ENCODE measurements around the gene CA5B. TPM values are rescaled to one million over a fixed set of nuclear protein-coding genes. Genes with fewer than 3 reads are reported as not detected.

Gene CA5B
- total RNA-seq, 3 donors from 2014 or later = 3.7 to 5.4 (median 5.2) TPM

- Mint-ChIP-seq H3K4me1 (ENCODE audit: low read depth) (peaks cover 39% of the 10 kb centered on the region), H3K4me3 (no peak overlapping the region), H3K9me3 (no peaks in the 10 kb centered on the region), H3K27me3 (ENCODE audit: low read depth) (no peaks in the 10 kb centered on the region), H3K36me3 (ENCODE audit: insufficient read depth) (peaks cover 3% of the 10 kb centered on the region)
- ATAC-seq = peak; percentile 55 to 73
- peak; percentile 27 for DNase-seq
Measured at GRCh38 chrX:15761564-15762191, 23.6 kb downstream of the CA5B start.

DNA sequence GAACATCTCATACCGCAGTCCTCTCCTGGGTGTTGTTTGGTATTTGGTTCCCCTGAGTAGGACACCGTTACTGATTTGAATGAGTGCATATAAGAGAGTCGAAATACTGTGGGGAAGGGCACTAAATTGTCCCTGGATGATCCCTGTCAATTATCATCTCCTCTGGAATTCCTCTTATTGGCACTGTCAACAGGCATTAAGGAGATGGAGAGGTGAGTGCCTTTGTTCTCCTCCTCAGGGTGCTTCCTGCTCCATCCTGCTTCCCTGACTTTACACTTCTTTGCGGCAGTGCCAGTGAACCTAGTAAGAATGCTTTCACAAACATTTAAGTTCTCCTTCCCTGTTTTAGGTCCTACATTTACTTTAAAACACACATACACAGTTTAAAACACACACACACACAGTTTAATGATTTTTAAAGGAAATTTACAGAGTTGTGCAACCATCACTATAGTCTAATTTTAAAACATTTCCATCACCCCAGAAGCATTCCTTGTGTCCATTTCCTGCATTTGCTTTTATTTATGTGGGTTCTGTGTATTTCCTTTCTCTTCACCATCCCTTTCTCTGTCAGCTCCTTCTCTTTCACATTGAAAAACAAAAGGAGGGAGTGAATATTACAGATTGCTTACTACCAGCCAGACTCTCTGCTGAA is 31.4 kb downstream of the CA5B start:
- Mint-ChIP-seq H3K36me3 (ENCODE audit: insufficient read depth) (peaks cover 12% of the 10 kb centered on the region), H3K27me3 (ENCODE audit: low read depth) (no peaks in the 10 kb centered on the region)

DNA sequence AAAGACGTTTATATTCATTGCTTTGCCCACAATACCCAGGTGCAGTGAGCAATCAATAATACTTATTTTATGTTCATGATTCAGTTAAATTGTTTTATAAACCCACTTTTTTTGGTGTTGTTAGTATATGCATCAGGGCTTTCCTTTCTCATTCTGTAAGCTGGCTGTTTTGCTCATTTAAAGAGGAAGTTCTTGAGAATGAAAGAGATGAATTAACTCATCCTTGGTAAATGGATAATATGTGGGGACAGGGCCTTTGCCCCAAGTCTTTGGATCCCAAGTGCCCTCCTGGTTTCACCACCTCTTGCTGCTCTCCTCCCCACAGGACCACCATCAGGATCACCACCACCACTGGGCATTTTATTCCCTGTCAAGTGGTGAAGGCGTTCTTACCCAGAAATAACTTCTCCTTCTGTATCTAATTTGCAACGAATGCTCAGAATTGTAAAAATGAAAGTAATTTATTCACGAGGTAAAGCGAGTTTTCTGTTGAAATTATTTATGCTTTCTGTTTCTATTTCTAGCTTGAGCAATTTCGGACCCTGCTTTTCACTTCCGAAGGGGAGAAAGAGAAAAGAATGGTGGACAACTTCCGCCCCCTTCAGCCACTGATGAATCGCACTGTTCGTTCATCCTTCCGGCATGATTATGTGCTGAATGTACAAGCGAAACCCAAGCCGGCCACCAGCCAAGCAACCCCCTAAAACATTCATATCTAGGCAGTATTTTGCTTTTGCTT is 44.1 kb downstream of the CA5B start:
- H3K4me1 Mint-ChIP-seq (ENCODE audit: low read depth) = peaks cover 6% of the 10 kb centered on the region
- no peaks in the 10 kb centered on the region for H3K27me3 Mint-ChIP-seq (ENCODE audit: low read depth)
- DNase-seq (no peak), ATAC-seq (peak in 1 of 2 donors; percentile 70)
- no peaks in the 10 kb centered on the region for H3K9me3 Mint-ChIP-seq
- H3K4me3 Mint-ChIP-seq = peak overlapping the region; percentile 81
- peaks cover 12% of the 10 kb centered on the region for H3K36me3 Mint-ChIP-seq (ENCODE audit: insufficient read depth)

More for the DNA sequence above, 31.4 kb downstream of the CA5B start:
- peaks cover 14% of the 10 kb centered on the region for H3K4me1 Mint-ChIP-seq (ENCODE audit: low read depth)
- no peaks in the 10 kb centered on the region for H3K9me3 Mint-ChIP-seq
- ATAC-seq (no peak), DNase-seq (no peak)
- no peak overlapping the region for H3K4me3 Mint-ChIP-seq

DNA sequence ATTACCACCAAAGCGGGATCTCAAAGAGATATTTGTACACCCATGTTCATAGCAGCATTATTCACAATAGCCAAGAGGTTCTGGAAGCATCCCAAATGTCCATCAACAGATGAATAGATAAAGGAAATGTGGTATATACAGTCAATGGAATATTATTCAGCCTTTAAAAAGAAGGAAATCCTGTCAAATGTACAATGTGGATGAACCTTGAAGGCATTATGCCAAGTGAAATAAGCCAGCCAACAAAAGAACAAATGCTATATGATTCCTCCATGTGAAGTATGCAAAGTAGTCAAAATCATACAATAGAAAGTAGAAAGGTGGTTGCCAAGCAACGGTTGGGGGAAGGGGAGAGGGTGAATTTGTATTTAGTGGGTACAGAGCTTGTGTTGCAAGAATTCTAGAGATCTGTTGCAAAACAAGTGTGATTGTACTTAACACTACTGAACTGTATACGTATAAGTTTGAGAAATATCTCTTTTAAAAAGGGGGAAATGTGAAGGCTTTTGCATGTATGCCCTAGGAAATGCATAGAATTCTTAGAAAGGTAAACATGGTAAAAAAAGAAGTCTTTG is 47.2 kb downstream of the CA5B start:
- DNase-seq (no peak), ATAC-seq (no peak)
- Mint-ChIP-seq H3K36me3 (ENCODE audit: insufficient read depth) (peaks cover 12% of the 10 kb centered on the region), H3K9me3 (no peaks in the 10 kb centered on the region), H3K4me1 (ENCODE audit: low read depth) (peaks cover 5% of the 10 kb centered on the region), H3K27me3 (ENCODE audit: low read depth) (no peaks in the 10 kb centered on the region), H3K4me3 (no peak overlapping the region)

DNA sequence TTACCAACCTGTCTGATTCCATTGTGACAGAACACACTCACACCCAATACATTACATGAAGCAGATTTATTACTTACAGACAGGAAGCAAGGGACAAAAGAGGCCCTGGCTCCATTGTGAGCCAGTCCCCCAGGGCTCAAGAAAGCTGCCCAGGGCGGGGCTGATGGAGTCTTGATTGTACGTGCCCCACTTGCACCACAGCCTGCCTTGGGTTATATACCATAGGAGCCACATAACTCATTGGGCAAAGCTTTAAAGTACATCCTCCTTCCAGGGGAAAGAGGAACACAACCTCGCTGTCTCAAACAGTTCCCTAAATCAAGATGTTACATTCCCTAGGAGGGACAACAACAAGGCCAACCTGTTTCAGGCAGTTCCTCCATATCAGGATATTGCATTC is 48.8 kb downstream of the CA5B start:
- Mint-ChIP-seq H3K9me3 (no peaks in the 10 kb centered on the region), H3K36me3 (ENCODE audit: insufficient read depth) (peaks cover 12% of the 10 kb centered on the region), H3K4me3 (no peak overlapping the region), H3K4me1 (ENCODE audit: low read depth) (peaks cover 5% of the 10 kb centered on the region), H3K27me3 (ENCODE audit: low read depth) (no peaks in the 10 kb centered on the region)
- DNase-seq = no peak
- ATAC-seq = no peak

DNA sequence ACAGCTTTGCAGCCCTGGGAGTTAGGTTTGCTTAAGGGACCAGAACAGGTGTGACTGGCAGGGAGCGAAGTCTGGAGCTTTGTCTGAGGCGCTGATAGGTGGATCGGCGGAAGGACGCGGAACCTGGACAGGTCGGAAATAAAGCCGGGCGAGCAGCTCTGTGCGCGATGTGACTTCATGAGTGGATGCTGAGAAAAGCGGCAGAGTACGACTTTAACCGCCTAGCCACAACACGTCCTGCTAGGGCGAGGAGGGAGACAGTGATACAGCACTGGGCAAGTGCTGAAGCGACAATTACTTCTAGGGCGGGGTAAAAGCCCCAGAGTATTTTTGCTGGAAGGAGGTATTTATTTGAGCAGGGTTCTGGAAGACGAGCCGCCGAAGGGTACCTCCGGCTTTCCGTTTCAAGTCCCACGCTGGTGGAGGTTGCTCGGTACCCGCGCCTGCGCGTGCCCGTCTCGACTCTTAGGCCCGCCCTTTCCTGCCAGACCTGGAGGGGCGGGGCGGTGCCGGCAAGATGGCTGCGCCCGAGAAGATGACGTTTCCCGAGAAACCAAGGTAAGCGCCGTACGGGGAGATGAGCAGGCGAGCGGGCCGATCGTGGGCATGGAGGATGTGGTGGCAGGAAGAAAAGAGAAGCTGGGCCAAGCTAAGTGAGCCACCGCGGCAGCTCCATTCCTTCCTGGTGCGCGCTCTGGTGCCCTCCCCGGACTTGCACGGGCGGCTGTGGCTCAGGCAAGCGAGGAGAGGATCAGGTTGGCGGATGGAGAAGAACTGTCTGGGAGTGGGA is 52.1 kb downstream of the CA5B start, which contains the start of gene ZRSR2:
Gene ZRSR2, plus strand, starts transcription at position 506 of the 790 bp plus-strand sequence. Its CDS starts 12 bp downstream, at position 518.
- peak; percentile 92 to 93 for ATAC-seq

DNA sequence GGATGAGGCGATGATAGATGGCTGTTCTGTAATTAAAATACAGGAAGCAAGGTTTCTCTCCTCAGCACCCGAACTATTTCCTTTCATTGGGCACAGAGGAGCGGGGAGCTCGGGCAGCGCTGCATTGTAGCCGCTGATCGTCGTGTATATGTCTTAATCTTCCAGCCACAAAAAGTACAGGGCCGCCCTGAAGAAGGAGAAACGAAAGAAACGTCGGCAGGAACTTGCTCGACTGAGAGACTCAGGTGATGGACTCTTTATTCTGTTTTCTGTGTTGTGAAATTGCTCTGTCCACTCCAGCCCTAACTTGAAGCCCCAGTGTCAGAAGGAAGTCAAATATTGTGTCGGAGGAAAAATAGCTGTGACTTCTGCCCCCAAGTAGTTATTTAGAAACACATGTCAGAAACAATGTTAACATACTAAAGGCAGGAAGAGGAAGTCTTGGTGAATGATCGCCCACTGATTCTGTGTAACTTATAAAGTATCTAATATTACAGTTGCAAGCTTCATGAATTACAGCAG is 52.8 kb downstream of the CA5B start:
- H3K27me3 Mint-ChIP-seq (ENCODE audit: low read depth) = no peaks in the 10 kb centered on the region
- peaks cover under 1% of the 10 kb centered on the region for H3K36me3 Mint-ChIP-seq (ENCODE audit: insufficient read depth)
- H3K4me3 Mint-ChIP-seq = no peak overlapping the region
- ATAC-seq (no peak), DNase-seq (no peak)
- peaks cover 26% of the 10 kb centered on the region for H3K4me1 Mint-ChIP-seq (ENCODE audit: low read depth)
- no peaks in the 10 kb centered on the region for H3K9me3 Mint-ChIP-seq

More for the DNA sequence above, 52.1 kb downstream of the CA5B start, which contains the start of gene ZRSR2:
- Mint-ChIP-seq H3K4me1 (ENCODE audit: low read depth) (peaks cover 23% of the 10 kb centered on the region), H3K36me3 (ENCODE audit: insufficient read depth) (peaks cover 2% of the 10 kb centered on the region), H3K27me3 (ENCODE audit: low read depth) (no peaks in the 10 kb centered on the region), H3K4me3 (no peak within 1 kb of the TSS), H3K9me3 (no peaks in the 10 kb centered on the region)
- peak; percentile 90 for DNase-seq

GRCh38 chrX:15797707-15798106 is 59.6 kb downstream of the CA5B start:
- DNase-seq (no peak), ATAC-seq (peak in 1 of 2 donors; percentile 43)
- Mint-ChIP-seq H3K9me3 (no peaks in the 10 kb centered on the region), H3K36me3 (ENCODE audit: insufficient read depth) (peaks cover 11% of the 10 kb centered on the region), H3K27me3 (ENCODE audit: low read depth) (no peaks in the 10 kb centered on the region), H3K4me3 (no peak overlapping the region), H3K4me1 (ENCODE audit: low read depth) (peaks cover 38% of the 10 kb centered on the region)

DNA sequence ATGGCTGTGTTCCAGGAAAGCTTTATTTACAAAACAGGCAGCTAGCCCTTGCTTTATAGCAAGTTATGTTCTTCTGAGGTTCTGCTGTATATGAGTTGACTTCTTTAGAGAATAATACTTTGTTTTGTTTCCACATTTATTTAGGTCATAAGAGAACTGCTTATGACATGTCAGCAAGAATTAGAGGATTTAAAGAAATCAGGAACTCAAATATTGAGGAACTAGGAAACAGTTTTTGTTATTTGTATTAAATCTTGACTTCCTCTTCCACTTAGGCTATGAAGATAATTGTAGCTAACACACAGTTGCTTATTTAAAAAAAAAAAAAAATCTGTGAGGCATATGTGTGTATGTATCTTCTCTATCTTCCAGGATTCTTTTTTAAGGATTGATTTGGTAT is 66.5 kb downstream of the CA5B start:
- no peaks in the 10 kb centered on the region for H3K27me3 Mint-ChIP-seq (ENCODE audit: low read depth)
- DNase-seq = no peak
- H3K36me3 Mint-ChIP-seq (ENCODE audit: insufficient read depth) = peaks cover 15% of the 10 kb centered on the region
- no peaks in the 10 kb centered on the region for H3K9me3 Mint-ChIP-seq
- peaks cover 1% of the 10 kb centered on the region for H3K4me1 Mint-ChIP-seq (ENCODE audit: low read depth)
- no peak overlapping the region for H3K4me3 Mint-ChIP-seq
- no peak for ATAC-seq

DNA sequence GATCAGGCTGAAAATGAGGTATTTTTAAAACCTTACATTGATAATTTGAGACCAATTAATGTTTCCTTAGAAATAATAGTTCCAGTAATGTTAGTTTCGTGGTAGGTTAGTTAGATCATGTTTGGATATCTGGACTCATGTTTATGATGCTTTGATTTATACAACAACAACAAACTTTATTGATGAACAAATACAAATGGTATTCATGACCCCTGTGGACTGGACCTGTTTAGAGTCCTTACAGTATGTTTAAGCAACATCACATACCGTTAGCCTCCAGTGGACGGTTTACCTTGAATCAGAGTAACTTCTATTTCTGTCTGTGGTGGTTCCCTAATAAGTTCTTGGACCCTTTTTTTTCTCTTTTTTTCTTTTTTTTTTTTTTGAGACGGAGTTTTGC is 70.2 kb downstream of the CA5B start:
- Mint-ChIP-seq H3K27me3 (ENCODE audit: low read depth) (no peaks in the 10 kb centered on the region), H3K4me1 (ENCODE audit: low read depth) (peaks cover 2% of the 10 kb centered on the region), H3K4me3 (no peak overlapping the region), H3K36me3 (ENCODE audit: insufficient read depth) (peaks cover 23% of the 10 kb centered on the region), H3K9me3 (no peaks in the 10 kb centered on the region)
- DNase-seq (no peak), ATAC-seq (no peak)

GRCh38 chrX:15812192-15812938 is 74.3 kb downstream of the CA5B start:
- Mint-ChIP-seq H3K9me3 (no peaks in the 10 kb centered on the region), H3K36me3 (ENCODE audit: insufficient read depth) (peaks cover 23% of the 10 kb centered on the region), H3K27me3 (ENCODE audit: low read depth) (no peaks in the 10 kb centered on the region), H3K4me3 (no peak overlapping the region), H3K4me1 (ENCODE audit: low read depth) (peaks cover 27% of the 10 kb centered on the region)
- DNase-seq (no peak), ATAC-seq (no peak)

- no peaks in the 10 kb centered on the region for H3K27me3 Mint-ChIP-seq (ENCODE audit: low read depth)
- no peak overlapping the region for H3K4me3 Mint-ChIP-seq
- H3K9me3 Mint-ChIP-seq = no peaks in the 10 kb centered on the region
- ATAC-seq (no peak), DNase-seq (no peak)
- H3K36me3 Mint-ChIP-seq (ENCODE audit: insufficient read depth) = peaks cover 27% of the 10 kb centered on the region
- H3K4me1 Mint-ChIP-seq (ENCODE audit: low read depth) = peaks cover 27% of the 10 kb centered on the region
Measured at GRCh38 chrX:15813416-15813815, 75.3 kb downstream of the CA5B start.

- no peak for ATAC-seq
- DNase-seq = no peak
- Mint-ChIP-seq H3K4me1 (ENCODE audit: low read depth) (peaks cover 27% of the 10 kb centered on the region), H3K9me3 (no peaks in the 10 kb centered on the region), H3K4me3 (no peak overlapping the region), H3K27me3 (ENCODE audit: low read depth) (no peaks in the 10 kb centered on the region), H3K36me3 (ENCODE audit: insufficient read depth) (peaks cover 21% of the 10 kb centered on the region)
Measured at GRCh38 chrX:15814771-15815365, 76.8 kb downstream of the CA5B start.
